Spleen (tissue), 11 donors: ENCODE results near the gene AKAP10. TPM values are rescaled to one million over a fixed set of nuclear protein-coding genes. Genes with fewer than 3 reads are reported as not detected.

ENCODE experiments used
- DNase-seq: peaks from one replicate; pipeline ENCODE4 v3.0.0-alpha.2; 2020
- H3K27ac ChIP-seq, 8 donors: fragments of 200-600 bp; sonication (generic) in 7 of 8; 1 replicate in 4 of 8; 2 replicates in 4 of 8; pipeline versions ENCODE4 v1.5.0 to v1.8.0; 2016 to 2021; ENCODE audit warnings: inconsistent platforms in 4 of 8, mild to moderate bottlenecking in 4 of 8, moderate library complexity in 1 of 8
- H3K27me3 ChIP-seq, 7 donors: fragments of 200-600 bp; sonication (generic) in 6 of 7; replicated peaks in 1 of 7; 1 replicate in 4 of 7; 2 replicates in 3 of 7; pipeline versions ENCODE4 v1.5.0 to v1.8.0; 2016 to 2021; ENCODE audit warnings: inconsistent platforms in 3 of 7, mild to moderate bottlenecking in 1 of 7
- H3K36me3 ChIP-seq, 6 donors: fragments of 200-600 bp; sonication (generic) in 5 of 6; 1 replicate in 4 of 6; 2 replicates in 2 of 6; pipeline versions ENCODE4 v1.5.0 to v1.8.0; 2016 to 2021; ENCODE audit warnings: inconsistent platforms in 2 of 6
- H3K4me1 ChIP-seq, 6 donors: fragments of 200-600 bp; sonication (generic) in 5 of 6; 1 replicate in 3 of 6; 2 replicates in 3 of 6; pipeline versions ENCODE4 v1.5.0 to v1.8.0; 2016 to 2021; ENCODE audit warnings: inconsistent platforms in 3 of 6
- H3K4me3 ChIP-seq, 8 donors: fragments of 200-600 bp; sonication (generic) in 7 of 8; 1 replicate in 4 of 8; 2 replicates in 4 of 8; pipeline versions ENCODE4 v1.5.0 to v1.8.0; 2016 to 2021; ENCODE audit warnings: inconsistent platforms in 4 of 8, mild to moderate bottlenecking in 4 of 8, moderate library complexity in 2 of 8
- H3K9me3 ChIP-seq, 8 donors: fragments of 200-600 bp; sonication (generic) in 7 of 8; 1 replicate in 4 of 8; 2 replicates in 4 of 8; pipeline versions ENCODE4 v1.5.0 to v1.8.0; 2016 to 2021; ENCODE audit warnings: inconsistent platforms in 4 of 8
- CTCF ChIP-seq, 11 experiments: fragments of 200-600 bp in 7 of 11; fragments of 450-650 bp in 4 of 11; sonication (generic) in 4 of 11; IDR thresholded peaks in 8 of 11; conservative IDR thresholded peaks in 3 of 11; 1 replicate in 7 of 11; 2 replicates in 4 of 11; pipeline versions ENCODE4 v1.4.0 to v1.8.0; 2016 to 2021; ENCODE audit warnings: antibody characterized with exemption in 11 of 11, inconsistent platforms in 4 of 11, mild to moderate bottlenecking in 1 of 11
- POLR2A ChIP-seq, 3 donors: fragments of 450-650 bp; IDR thresholded peaks; one replicate each; pipeline ENCODE4 v1.5.1; 2017; ENCODE audit warnings: antibody characterized with exemption in 3 of 3, mild to moderate bottlenecking in 1 of 3
- POLR2AphosphoS5 ChIP-seq, 3 donors: sonication (generic); formaldehyde crosslinking; IDR thresholded peaks; one replicate each; pipeline ENCODE4 v1.5.1; 2017; ENCODE audit warnings: antibody characterized with exemption in 3 of 3
- WGBS, 5 donors: extraction: QIAGEN DNeasy Blood & Tissue Kit in 3 of 5; methylation state at CpG; one replicate each; pipeline versions ENCODE4 v1.1.5 to v1.1.7; 2013 to 2018; 5-methylcytosine and 5-hydroxymethylcytosine counted together
- intact Hi-C: fragments of 100-400 bp; cut with DNase I; formaldehyde crosslinking; loops from one replicate; pipeline ENCODE4 v1.15.0; 2023; ENCODE audit warnings: low total_unique reads
- polyA plus RNA-seq, 3 donors: library from polyadenylated mRNA; stranded (reverse); fragments of 200-250 nt; gene quantifications; one replicate each; pipeline ENCODE4 v1.2.1, GENCODE V29; 2013
- total RNA-seq, 7 donors: library from RNA; depleted of rRNA in 3 of 7; stranded (reverse); fragments of >200 nt in 3 of 7; fragmentation: NEBNext Ultra II Directional in 4 of 7; extraction: Animal tissue kit (Norgen Biotek cat#: 25700) in 4 of 7; gene quantifications; one replicate each; pipeline versions ENCODE4 v1.1.0 to v1.2.1, GENCODE V29; 2016 to 2021
- donor health status: healthy with polysubstance abuse.
- donor health status: DM: no; HTN: no; CAD: no; lungs with moderate emphysema.
- donor health status: DM: no; HTN: no; CAD: no.
- donor health status: Bipolar disorder and iron deficiency.
- donor health status: healthy.
- donor health status: DM: no; HTN: no; CAD: no.
- donor health status: DM: yes; HTN: yes; CAD: no.

The AKAP10 gene
- total and polyA plus RNA-seq, 10 donors: 6.9 to 69.8 (median 53.6) TPM

- H3K27me3 ChIP-seq: no peaks in the 10 kb centered on the region
- H3K4me3 ChIP-seq: no peak overlapping the region
- DNase-seq: no peak
- H3K9me3 ChIP-seq: no peaks in the 10 kb centered on the region
- WGBS, 5 donors: 89 to 96% (median 91%) methylated on average over 2 of the region's 2 CpGs
- intact Hi-C loops: no loop called here
- H3K27ac ChIP-seq: no peak overlapping the region
- H3K4me1 ChIP-seq: peaks cover 0 to 19% (median 2%) of the 10 kb centered on the region in 6 donors
- H3K36me3 ChIP-seq: peaks cover 0 to 100% (median 70%) of the 10 kb centered on the region in 6 donors
- TF ChIP-seq POLR2A (IDR thresholded peaks at IDR 0.05) (no peak), POLR2AphosphoS5 (IDR thresholded peaks at IDR 0.05) (no peak), CTCF (IDR thresholded peaks at IDR 0.05 in 8 of 11, conservative IDR thresholded peaks at IDR 0.05 in 3 of 11) (no peak)
These were observed 40.1 kb downstream of the AKAP10 start for GRCh38 chr17:19937522-19937921.

- no peak for DNase-seq
- peaks cover 0 to 100% (median 87%) of the 10 kb centered on the region in 6 donors for H3K36me3 ChIP-seq
- no peaks in the 10 kb centered on the region for H3K27me3 ChIP-seq
- no peak overlapping the region for H3K4me3 ChIP-seq
- TF ChIP-seq POLR2A (IDR thresholded peaks at IDR 0.05) (no peak), CTCF (IDR thresholded peaks at IDR 0.05 in 8 of 11, conservative IDR thresholded peaks at IDR 0.05 in 3 of 11) (no peak), POLR2AphosphoS5 (IDR thresholded peaks at IDR 0.05) (no peak)
- H3K9me3 ChIP-seq: no peaks in the 10 kb centered on the region
- intact Hi-C loops: no loop called here
- WGBS, 5 donors: 96 to 99% (median 97%) methylated on average over 2 of the region's 2 CpGs
- H3K4me1 ChIP-seq: no peaks in the 10 kb centered on the region
- H3K27ac ChIP-seq: no peak overlapping the region
These were observed 42.5 kb downstream of the AKAP10 start for GRCh38 chr17:19935169-19935568.

- H3K4me1 ChIP-seq: no peaks in the 10 kb centered on the region
- intact Hi-C loops: no loop called here
- H3K36me3 ChIP-seq: peaks cover 0 to 100% (median 86%) of the 10 kb centered on the region in 6 donors
- no peaks in the 10 kb centered on the region for H3K27me3 ChIP-seq
- H3K9me3 ChIP-seq: no peaks in the 10 kb centered on the region
- no peak for TF ChIP-seq CTCF (IDR thresholded peaks at IDR 0.05 in 8 of 11, conservative IDR thresholded peaks at IDR 0.05 in 3 of 11)
- H3K4me3 ChIP-seq: no peak overlapping the region
- 96 to 98% (median 96%) methylated on average over 5 of the region's 5 CpGs for WGBS, 5 donors
- no peak for DNase-seq
- H3K27ac ChIP-seq: no peak overlapping the region
These were observed 44.0 kb downstream of the AKAP10 start for GRCh38 chr17:19933628-19934027.

- no peak for TF ChIP-seq CTCF (IDR thresholded peaks at IDR 0.05 in 8 of 11, conservative IDR thresholded peaks at IDR 0.05 in 3 of 11)
- TF ChIP-seq POLR2AphosphoS5 (IDR thresholded peaks at IDR 0.05): no peak
- peaks cover 0 to 100% (median 86%) of the 10 kb centered on the region in 6 donors for H3K36me3 ChIP-seq
These were observed 44.4 kb downstream of the AKAP10 start for GRCh38 chr17:19933221-19933620.

More at GRCh38 chr17:19933221-19933620, 44.4 kb downstream of the AKAP10 start:
- Histone ChIP-seq H3K27ac (no peak overlapping the region), H3K27me3 (no peaks in the 10 kb centered on the region), H3K4me3 (no peak overlapping the region), H3K4me1 (no peaks in the 10 kb centered on the region), H3K9me3 (no peaks in the 10 kb centered on the region)
- no peak for DNase-seq
- WGBS, 5 donors: 91 to 100% (median 100%) methylated on average over 5 of the region's 5 CpGs
- intact Hi-C loops: no loop called here
